ENCODE data around the gene TMEM132D. TPM values are rescaled to one million over a fixed set of nuclear protein-coding genes. Genes with fewer than 3 reads are reported as not detected.

The TMEM132D gene
- total RNA-seq, 2 donors from 2014 or later: not detected

- H3K4me1 Mint-ChIP-seq: no peaks in the 10 kb centered on the region
These were observed 206.9 kb downstream of the TMEM132D start for GRCh38 chr12:129696926-129697325.

GRCh38 chr12:129696405-129696804, 207.4 kb downstream of the TMEM132D start:
- ATAC-seq (replicated peaks): no peak
- no peaks in the 10 kb centered on the region for H3K27me3 Mint-ChIP-seq
- H3K4me3 Mint-ChIP-seq: no peak overlapping the region
- H3K36me3 Mint-ChIP-seq (ENCODE audit: low read depth): no peaks in the 10 kb centered on the region
- H3K4me1 Mint-ChIP-seq: no peaks in the 10 kb centered on the region
- peaks cover 18% of the 10 kb centered on the region for H3K9me3 Mint-ChIP-seq
- H3K27ac Mint-ChIP-seq: no peak overlapping the region

More at GRCh38 chr12:129696926-129697325, 206.9 kb downstream of the TMEM132D start:
- H3K27me3 Mint-ChIP-seq: no peaks in the 10 kb centered on the region
- ATAC-seq (replicated peaks): no peak
- H3K27ac Mint-ChIP-seq: no peak overlapping the region
- H3K9me3 Mint-ChIP-seq: peaks cover 18% of the 10 kb centered on the region
- H3K4me3 Mint-ChIP-seq: no peak overlapping the region
- H3K36me3 Mint-ChIP-seq (ENCODE audit: low read depth): no peaks in the 10 kb centered on the region

GRCh38 chr12:129693731-129694130, 210.1 kb downstream of the TMEM132D start:
- H3K27ac Mint-ChIP-seq: no peak overlapping the region
- H3K4me3 Mint-ChIP-seq: no peak overlapping the region
- H3K27me3 Mint-ChIP-seq: no peaks in the 10 kb centered on the region
- H3K36me3 Mint-ChIP-seq (ENCODE audit: low read depth): no peaks in the 10 kb centered on the region
- ATAC-seq (replicated peaks): no peak
- H3K4me1 Mint-ChIP-seq: no peaks in the 10 kb centered on the region
- peaks cover 16% of the 10 kb centered on the region for H3K9me3 Mint-ChIP-seq

GRCh38 chr12:129687731-129688130, 216.1 kb downstream of the TMEM132D start:
- no peaks in the 10 kb centered on the region for H3K27me3 Mint-ChIP-seq
- H3K9me3 Mint-ChIP-seq: peaks cover 19% of the 10 kb centered on the region
- H3K36me3 Mint-ChIP-seq (ENCODE audit: low read depth): no peaks in the 10 kb centered on the region
- no peaks in the 10 kb centered on the region for H3K4me1 Mint-ChIP-seq
- H3K4me3 Mint-ChIP-seq: no peak overlapping the region
- no peak for ATAC-seq (replicated peaks)
- H3K27ac Mint-ChIP-seq: no peak overlapping the region

- no peaks in the 10 kb centered on the region for H3K4me1 Mint-ChIP-seq
- H3K4me3 Mint-ChIP-seq: no peak overlapping the region
- no peak for ATAC-seq (replicated peaks)
- peaks cover 16% of the 10 kb centered on the region for H3K9me3 Mint-ChIP-seq
- no peaks in the 10 kb centered on the region for H3K27me3 Mint-ChIP-seq
- H3K27ac Mint-ChIP-seq: no peak overlapping the region
- no peaks in the 10 kb centered on the region for H3K36me3 Mint-ChIP-seq (ENCODE audit: low read depth)
These were observed 222.0 kb downstream of the TMEM132D start for GRCh38 chr12:129681830-129682229.

DNA sequence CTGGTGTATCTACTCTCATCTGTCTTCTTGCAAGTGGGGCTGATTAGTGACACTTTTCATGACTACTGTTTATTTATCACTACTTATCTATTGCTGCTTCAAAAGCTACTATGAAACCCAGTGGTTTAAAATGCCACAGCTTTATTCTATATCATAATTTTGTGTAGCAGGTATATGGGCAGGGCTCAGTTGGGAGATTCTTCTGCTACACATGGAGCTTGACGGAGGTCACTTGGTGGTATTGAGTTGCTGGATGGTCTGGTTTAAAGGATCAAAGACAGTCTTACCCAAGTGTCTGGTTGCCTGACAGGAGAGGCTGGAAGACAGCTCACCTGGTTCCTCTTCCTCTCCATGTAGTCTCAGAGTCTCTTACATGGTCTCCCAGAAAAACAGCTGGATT, 222.7 kb downstream of the TMEM132D start:
- H3K36me3 Mint-ChIP-seq (ENCODE audit: low read depth): no peaks in the 10 kb centered on the region
- no peak overlapping the region for H3K27ac Mint-ChIP-seq
- no peak overlapping the region for H3K4me3 Mint-ChIP-seq
- H3K4me1 Mint-ChIP-seq: no peaks in the 10 kb centered on the region
- no peaks in the 10 kb centered on the region for H3K27me3 Mint-ChIP-seq
- peaks cover 23% of the 10 kb centered on the region for H3K9me3 Mint-ChIP-seq
- no peak for ATAC-seq (replicated peaks)

GRCh38 chr12:129676411-129676810, 227.4 kb downstream of the TMEM132D start:
- Mint-ChIP-seq H3K4me3 (no peak overlapping the region), H3K27ac (no peak overlapping the region), H3K4me1 (no peaks in the 10 kb centered on the region), H3K36me3 (ENCODE audit: low read depth) (no peaks in the 10 kb centered on the region), H3K27me3 (no peaks in the 10 kb centered on the region), H3K9me3 (peaks cover 11% of the 10 kb centered on the region)
- no peak for ATAC-seq (replicated peaks)

- Mint-ChIP-seq H3K4me1 (no peaks in the 10 kb centered on the region), H3K9me3 (peaks cover 14% of the 10 kb centered on the region), H3K27me3 (no peaks in the 10 kb centered on the region), H3K36me3 (ENCODE audit: low read depth) (no peaks in the 10 kb centered on the region), H3K4me3 (no peak overlapping the region), H3K27ac (no peak overlapping the region)
- ATAC-seq (replicated peaks): no peak
These were observed 227.9 kb downstream of the TMEM132D start for GRCh38 chr12:129675947-129676346.

DNA sequence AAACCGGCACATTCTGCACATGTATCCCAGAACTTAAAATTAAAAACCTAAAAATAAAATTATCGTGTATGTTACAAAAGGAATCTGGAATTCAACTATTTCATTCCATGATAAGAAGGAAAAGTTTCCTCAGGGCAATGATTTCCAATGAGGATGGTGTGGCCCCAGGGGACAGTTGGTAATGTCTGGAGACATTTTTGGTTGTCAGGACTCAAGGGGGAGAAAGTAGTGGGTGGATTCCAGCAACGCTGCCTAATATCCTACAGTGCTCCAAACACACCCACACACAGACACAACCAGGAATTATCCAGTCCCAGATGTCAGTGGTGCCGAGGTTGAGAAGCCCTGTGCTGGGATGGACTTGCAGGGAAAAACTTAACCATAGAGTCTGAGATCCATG, 228.3 kb downstream of the TMEM132D start:
- no peaks in the 10 kb centered on the region for H3K36me3 Mint-ChIP-seq (ENCODE audit: low read depth)
- H3K4me1 Mint-ChIP-seq: no peaks in the 10 kb centered on the region
- no peak for ATAC-seq (replicated peaks)
- no peak overlapping the region for H3K27ac Mint-ChIP-seq
- H3K27me3 Mint-ChIP-seq: no peaks in the 10 kb centered on the region
- no peak overlapping the region for H3K4me3 Mint-ChIP-seq
- H3K9me3 Mint-ChIP-seq: peaks cover 16% of the 10 kb centered on the region

- no peak for ATAC-seq (replicated peaks)
- Mint-ChIP-seq H3K9me3 (peaks cover 17% of the 10 kb centered on the region), H3K4me3 (no peak overlapping the region)
These were observed 230.0 kb downstream of the TMEM132D start for GRCh38 chr12:129673806-129674205.

GRCh38 chr12:129672110-129672509, 231.7 kb downstream of the TMEM132D start:
- no peaks in the 10 kb centered on the region for H3K36me3 Mint-ChIP-seq (ENCODE audit: low read depth)
- no peak for ATAC-seq (replicated peaks)
- no peaks in the 10 kb centered on the region for H3K4me1 Mint-ChIP-seq
- H3K9me3 Mint-ChIP-seq: peaks cover 17% of the 10 kb centered on the region
- no peaks in the 10 kb centered on the region for H3K27me3 Mint-ChIP-seq
- H3K27ac Mint-ChIP-seq: no peak overlapping the region
- H3K4me3 Mint-ChIP-seq: no peak overlapping the region

More at GRCh38 chr12:129673806-129674205, 230.0 kb downstream of the TMEM132D start:
- H3K36me3 Mint-ChIP-seq (ENCODE audit: low read depth): no peaks in the 10 kb centered on the region
- H3K27me3 Mint-ChIP-seq: no peaks in the 10 kb centered on the region
- H3K4me1 Mint-ChIP-seq: no peaks in the 10 kb centered on the region
- no peak overlapping the region for H3K27ac Mint-ChIP-seq

GRCh38 chr12:129670256-129670920, 233.4 kb downstream of the TMEM132D start:
- no peaks in the 10 kb centered on the region for H3K36me3 Mint-ChIP-seq (ENCODE audit: low read depth)

GRCh38 chr12:129665414-129665813, 238.4 kb downstream of the TMEM132D start:
- Mint-ChIP-seq H3K36me3 (ENCODE audit: low read depth) (no peaks in the 10 kb centered on the region), H3K4me1 (no peaks in the 10 kb centered on the region), H3K27ac (no peak overlapping the region), H3K27me3 (no peaks in the 10 kb centered on the region), H3K4me3 (no peak overlapping the region), H3K9me3 (peaks cover 6% of the 10 kb centered on the region)
- no peak for ATAC-seq (replicated peaks)

More at GRCh38 chr12:129670256-129670920, 233.4 kb downstream of the TMEM132D start:
- ATAC-seq (replicated peaks): no peak
- no peak overlapping the region for H3K27ac Mint-ChIP-seq
- no peaks in the 10 kb centered on the region for H3K27me3 Mint-ChIP-seq
- H3K4me1 Mint-ChIP-seq: no peaks in the 10 kb centered on the region
- no peak overlapping the region for H3K4me3 Mint-ChIP-seq
- peaks cover 14% of the 10 kb centered on the region for H3K9me3 Mint-ChIP-seq

GRCh38 chr12:129662234-129662633, 241.6 kb downstream of the TMEM132D start:
- H3K9me3 Mint-ChIP-seq: peaks cover 5% of the 10 kb centered on the region
- no peaks in the 10 kb centered on the region for H3K4me1 Mint-ChIP-seq
- no peak overlapping the region for H3K4me3 Mint-ChIP-seq
- no peaks in the 10 kb centered on the region for H3K27me3 Mint-ChIP-seq
- H3K36me3 Mint-ChIP-seq (ENCODE audit: low read depth): no peaks in the 10 kb centered on the region
- no peak for ATAC-seq (replicated peaks)
- no peak overlapping the region for H3K27ac Mint-ChIP-seq

DNA sequence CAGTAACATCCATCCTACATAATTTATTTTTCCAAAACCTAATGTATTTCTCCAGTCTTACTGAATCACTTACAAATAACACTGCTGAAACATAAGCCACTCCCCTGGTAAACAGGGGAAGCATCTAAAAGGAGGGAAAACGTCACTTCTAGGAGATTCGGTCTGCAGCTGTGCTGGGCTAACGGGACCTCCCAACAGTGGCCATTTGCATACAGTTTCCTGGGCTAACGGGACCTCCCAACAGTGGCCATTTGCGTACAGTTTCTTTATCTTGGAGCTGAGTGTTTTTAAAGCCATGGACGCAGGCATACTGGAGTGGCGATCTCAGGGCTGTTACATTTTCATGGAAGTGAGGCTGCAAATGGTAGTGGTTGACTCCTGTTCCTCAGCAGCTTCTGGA, 242.9 kb downstream of the TMEM132D start:
- no peak for ATAC-seq (replicated peaks)
- Mint-ChIP-seq H3K36me3 (ENCODE audit: low read depth) (no peaks in the 10 kb centered on the region), H3K27me3 (no peaks in the 10 kb centered on the region), H3K9me3 (peaks cover 4% of the 10 kb centered on the region), H3K4me1 (no peaks in the 10 kb centered on the region), H3K4me3 (no peak overlapping the region), H3K27ac (no peak overlapping the region)
